Kidney epithelial cell (primary cell): ENCODE results near the gene GOT2. TPM values are rescaled to one million over a fixed set of nuclear protein-coding genes. Genes with fewer than 3 reads are reported as not detected.
A peak's percentile ranks its signal among the peaks of the same experiment; 100 is the strongest.
"Not testable (repeated sequence)": the region's sequence is repeated elsewhere in the genome, so short reads cannot be mapped to it uniquely, and the experiment has no call there.

Source experiments
- DNase-seq: peaks from one replicate; pipeline ENCODE4 v3.0.0-alpha.2; 2010; ENCODE audit warnings: low read depth
- H3K27me3 ChIP-seq: 2 replicates; pipeline ENCODE4 v1.6.0; 2011; ENCODE audit warnings: low read length; ENCODE audit not compliant: control insufficient read depth, insufficient read depth
- H3K36me3 ChIP-seq: 2 replicates; pipeline ENCODE4 v1.5.1; 2011; ENCODE audit warnings: low read length; ENCODE audit not compliant: control insufficient read depth, insufficient read depth
- H3K4me3 ChIP-seq: 2 replicates; pipeline ENCODE4 v1.5.1; 2011; ENCODE audit warnings: low read depth, mild to moderate bottlenecking, control low read depth, low read length
- CTCF ChIP-seq: IDR thresholded peaks from 2 replicates; pipeline ENCODE4 v1.5.1; 2011; ENCODE audit warnings: mild to moderate bottlenecking, moderate library complexity, low read length, control low read depth, inconsistent platforms; ENCODE audit not compliant: insufficient read depth, poor library complexity, severe bottlenecking
- total RNA-seq: library from RNA; depleted of rRNA; stranded (reverse); fragments of >200 nt; gene quantifications from 2 replicates; pipeline ENCODE4 v1.2.3, GENCODE V29; 2015

GOT2 gene
- total RNA-seq, result 114 and 116 TPM in 2 replicates

GRCh38 chr16:58733671-58734458, at the start of gene GOT2:
TSS of gene GOT2 (minus strand) at chr16:58734316. CDS start at chr16:58734228, 88 bp downstream.
- H3K36me3 ChIP-seq, result no peaks in the 10 kb centered on the region
- H3K27me3 ChIP-seq, result no peaks in the 10 kb centered on the region
- peak within 1 kb of the TSS; percentile 74 for H3K4me3 ChIP-seq
- peak; percentile 80 for TF ChIP-seq CTCF
- peak; percentile 44 for DNase-seq

- not testable (repeated sequence) for H3K27me3 ChIP-seq, DNase-seq, H3K4me3 ChIP-seq, H3K36me3 ChIP-seq
Observed at GRCh38 chr16:58779291-58779690, 45.2 kb upstream of the GOT2 start.

GRCh38 chr16:58773870-58774269, 39.8 kb upstream of the GOT2 start:
- Histone ChIP-seq H3K4me3 (no peak overlapping the region), H3K36me3 (no peaks in the 10 kb centered on the region), H3K27me3 (no peaks in the 10 kb centered on the region)
- no peak for TF ChIP-seq CTCF
- no peak for DNase-seq

- no peak for DNase-seq
- H3K36me3 ChIP-seq, result no peaks in the 10 kb centered on the region
- H3K4me3 ChIP-seq, result no peak overlapping the region
- no peaks in the 10 kb centered on the region for H3K27me3 ChIP-seq
- no peak for TF ChIP-seq CTCF
Observed at GRCh38 chr16:58768145-58768544, 34.0 kb upstream of the GOT2 start.

GRCh38 chr16:58767581-58767980, 33.5 kb upstream of the GOT2 start:
- H3K36me3 ChIP-seq, result no peaks in the 10 kb centered on the region

More at GRCh38 chr16:58767581-58767980, 33.5 kb upstream of the GOT2 start:
- no peak overlapping the region for H3K4me3 ChIP-seq
- H3K27me3 ChIP-seq, result no peaks in the 10 kb centered on the region
- no peak for DNase-seq
- TF ChIP-seq CTCF, result no peak
